ENCODE results near the gene TMEM18.

The TMEM18 gene

DNA sequence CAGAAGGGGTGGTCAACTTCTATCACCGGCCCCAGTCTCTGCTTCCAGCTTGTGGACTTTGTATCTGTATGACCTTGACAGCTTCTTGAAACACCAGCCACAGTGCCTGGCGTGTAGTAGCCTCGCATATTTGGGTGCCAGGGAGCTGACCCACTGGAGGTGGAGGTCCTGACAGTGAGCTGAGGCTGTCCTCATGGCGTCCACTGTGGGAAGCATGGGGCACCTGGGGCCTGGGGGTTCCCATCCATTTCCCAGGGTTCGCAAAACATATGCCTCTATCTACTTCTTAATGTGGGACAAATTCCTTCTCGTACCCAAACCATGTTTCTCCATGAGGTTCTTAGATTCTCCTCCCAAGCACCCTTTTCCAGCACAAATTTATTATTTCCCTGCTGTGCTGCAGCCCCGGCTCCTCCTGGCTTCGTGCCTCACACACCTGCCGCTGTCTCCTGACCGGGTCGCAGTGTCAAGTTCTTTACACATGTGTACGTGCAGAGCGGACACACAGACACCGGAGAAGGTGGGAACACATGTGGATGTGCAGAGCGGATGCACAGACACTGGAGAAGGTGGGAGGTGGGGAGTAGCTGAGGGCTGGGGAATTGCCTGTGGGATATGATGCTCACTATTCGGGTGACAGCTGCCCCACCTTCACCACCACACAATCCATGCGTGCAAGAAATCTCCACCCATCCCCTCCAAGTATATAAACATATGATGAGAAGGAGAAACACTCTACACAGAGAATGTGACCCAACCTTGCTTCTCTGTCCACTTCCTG lies 23.4 kb downstream of the TMEM18 start:
- no peak for DNase-seq
- TF ChIP-seq, protein P1, sequence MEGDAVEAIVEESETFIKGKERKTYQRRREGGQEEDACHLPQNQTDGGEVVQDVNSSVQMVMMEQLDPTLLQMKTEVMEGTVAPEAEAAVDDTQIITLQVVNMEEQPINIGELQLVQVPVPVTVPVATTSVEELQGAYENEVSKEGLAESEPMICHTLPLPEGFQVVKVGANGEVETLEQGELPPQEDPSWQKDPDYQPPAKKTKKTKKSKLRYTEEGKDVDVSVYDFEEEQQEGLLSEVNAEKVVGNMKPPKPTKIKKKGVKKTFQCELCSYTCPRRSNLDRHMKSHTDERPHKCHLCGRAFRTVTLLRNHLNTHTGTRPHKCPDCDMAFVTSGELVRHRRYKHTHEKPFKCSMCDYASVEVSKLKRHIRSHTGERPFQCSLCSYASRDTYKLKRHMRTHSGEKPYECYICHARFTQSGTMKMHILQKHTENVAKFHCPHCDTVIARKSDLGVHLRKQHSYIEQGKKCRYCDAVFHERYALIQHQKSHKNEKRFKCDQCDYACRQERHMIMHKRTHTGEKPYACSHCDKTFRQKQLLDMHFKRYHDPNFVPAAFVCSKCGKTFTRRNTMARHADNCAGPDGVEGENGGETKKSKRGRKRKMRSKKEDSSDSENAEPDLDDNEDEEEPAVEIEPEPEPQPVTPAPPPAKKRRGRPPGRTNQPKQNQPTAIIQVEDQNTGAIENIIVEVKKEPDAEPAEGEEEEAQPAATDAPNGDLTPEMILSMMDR (IDR thresholded peaks at IDR 0.05; ENCODE audit: low read depth, low read length, missing control alignments) = no peak
- in situ Hi-C loops (cut with HindIII; ENCODE audit: low pct_ligation_motif_present, low sequenced_read_pairs) = no loop called here
- Histone ChIP-seq H3K27ac (no peak overlapping the region), H3K27me3 (replicated peaks) (no peaks in the 10 kb centered on the region), H3K4me3 (ENCODE audit: low read depth, low read length) (no peak overlapping the region), H3K36me3 (replicated peaks) (no peaks in the 10 kb centered on the region)

DNA sequence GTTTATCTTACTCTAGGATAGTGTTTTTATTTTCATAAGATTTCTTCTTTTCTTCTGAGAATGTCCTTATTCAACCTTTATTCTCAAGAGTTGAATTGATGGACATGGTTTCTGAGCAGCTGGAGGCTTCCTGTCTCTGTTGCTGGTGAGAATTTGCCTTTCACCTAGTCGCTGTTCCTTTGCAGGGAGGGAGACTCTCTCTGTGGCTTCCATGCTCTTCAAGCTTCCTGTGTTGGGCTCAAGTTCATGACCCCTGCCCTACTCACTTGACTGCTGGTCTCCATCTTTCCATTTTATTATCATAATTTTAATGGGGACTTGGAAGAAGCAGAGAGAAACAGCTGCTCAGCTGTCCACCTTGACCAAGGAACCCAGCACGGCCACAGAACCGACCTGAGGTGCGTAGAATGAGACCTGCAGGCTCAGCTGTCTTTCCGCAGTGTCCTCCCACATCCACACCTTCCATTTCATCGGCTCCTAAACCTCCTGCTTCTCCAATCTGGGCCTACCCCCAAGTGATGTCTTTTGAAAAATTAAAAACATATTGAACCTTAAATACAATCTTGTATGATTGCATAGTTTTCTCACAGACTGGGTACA lies 24.2 kb downstream of the TMEM18 start:
- Histone ChIP-seq H3K27me3 (replicated peaks) (no peaks in the 10 kb centered on the region), H3K36me3 (replicated peaks) (no peaks in the 10 kb centered on the region), H3K4me3 (ENCODE audit: low read depth, low read length) (no peak overlapping the region), H3K27ac (no peak overlapping the region)
- DNase-seq = no peak
- TF ChIP-seq, protein P1 (IDR thresholded peaks at IDR 0.05; ENCODE audit: low read depth, low read length, missing control alignments) = no peak
- in situ Hi-C loops (cut with HindIII; ENCODE audit: low pct_ligation_motif_present, low sequenced_read_pairs) = no loop called here

DNA sequence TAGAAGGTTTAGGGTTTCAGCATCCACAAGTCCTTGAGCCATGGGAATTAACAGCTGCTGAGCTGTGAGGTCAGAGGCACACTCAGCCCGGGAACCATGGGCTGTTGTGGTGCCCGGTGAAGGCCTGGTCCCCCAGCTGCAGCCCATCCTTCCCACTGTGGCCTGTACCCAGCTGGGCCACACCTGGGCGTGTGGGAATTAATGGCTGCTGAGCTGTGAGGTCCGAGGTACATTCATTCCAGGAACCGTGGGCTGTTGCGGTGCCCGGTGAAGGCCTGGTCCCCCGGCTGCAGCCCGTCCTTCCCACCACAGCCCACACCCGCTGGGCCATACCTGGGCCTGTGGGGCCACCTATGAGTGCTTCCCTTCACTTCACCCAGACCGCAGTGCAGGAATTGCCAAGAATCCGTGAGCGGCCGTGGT lies 25.2 kb downstream of the TMEM18 start:
- in situ Hi-C loops (cut with HindIII; ENCODE audit: low pct_ligation_motif_present, low sequenced_read_pairs) = no loop called here
- TF ChIP-seq, protein P1 (IDR thresholded peaks at IDR 0.05; ENCODE audit: low read depth, low read length, missing control alignments) = no peak
- Histone ChIP-seq H3K4me3 (ENCODE audit: low read depth, low read length) (no peak overlapping the region), H3K36me3 (replicated peaks) (no peaks in the 10 kb centered on the region), H3K27me3 (replicated peaks) (no peaks in the 10 kb centered on the region), H3K27ac (no peak overlapping the region)
- no peak for DNase-seq

DNA sequence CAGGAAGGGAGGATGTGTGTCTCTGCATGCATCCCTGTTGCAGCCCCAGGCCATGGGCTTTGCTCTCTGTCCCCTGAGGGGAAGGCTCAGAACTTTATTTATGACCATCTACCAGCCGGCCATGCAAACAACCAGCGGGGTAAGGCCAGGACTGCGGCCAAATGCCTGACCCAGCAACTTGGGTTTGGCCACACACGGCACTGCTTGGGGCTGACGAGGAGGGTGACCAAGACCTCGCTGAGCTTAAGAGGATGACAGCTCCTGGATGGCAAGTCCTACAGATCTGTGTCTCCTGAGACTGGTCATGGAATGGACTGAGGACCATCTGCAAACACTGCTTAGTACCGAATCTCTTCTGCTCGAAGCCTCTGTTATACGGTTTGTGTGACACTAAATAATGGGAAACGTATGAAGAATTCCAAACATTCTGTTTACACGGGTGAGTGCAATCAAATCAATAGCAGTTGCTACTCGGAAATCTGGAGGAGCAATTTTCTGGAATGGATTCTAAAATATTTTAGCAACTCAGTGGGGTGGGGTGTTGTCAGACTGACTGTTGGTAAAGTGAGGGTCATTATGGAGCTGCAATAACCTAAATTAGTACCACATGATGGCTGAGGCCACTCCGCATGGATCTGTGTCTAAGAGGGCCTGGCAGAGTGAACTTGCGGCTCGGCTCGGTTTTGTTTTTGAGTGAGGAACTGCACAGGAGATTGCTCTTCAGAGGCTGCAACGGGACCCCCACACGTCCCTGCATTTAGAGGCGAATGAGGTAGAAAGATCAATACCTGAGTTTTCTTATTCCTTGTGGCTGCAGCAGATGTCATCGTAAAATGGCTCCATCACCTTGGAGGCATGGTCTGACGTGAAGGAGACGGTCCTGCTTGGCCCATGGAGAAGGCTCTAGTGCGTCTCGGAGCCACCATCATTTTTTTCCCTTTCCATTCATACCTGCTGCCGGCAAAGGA lies 26.6 kb downstream of the TMEM18 start:
- H3K27ac ChIP-seq = no peak overlapping the region
- no peak overlapping the region for H3K4me3 ChIP-seq (ENCODE audit: low read depth, low read length)
- DNase-seq = no peak
- in situ Hi-C loops (cut with HindIII; ENCODE audit: low pct_ligation_motif_present, low sequenced_read_pairs) = no loop called here
- no peaks in the 10 kb centered on the region for H3K36me3 ChIP-seq (replicated peaks)
- TF ChIP-seq, protein P1 (IDR thresholded peaks at IDR 0.05; ENCODE audit: low read depth, low read length, missing control alignments) = no peak
- no peaks in the 10 kb centered on the region for H3K27me3 ChIP-seq (replicated peaks)

DNA sequence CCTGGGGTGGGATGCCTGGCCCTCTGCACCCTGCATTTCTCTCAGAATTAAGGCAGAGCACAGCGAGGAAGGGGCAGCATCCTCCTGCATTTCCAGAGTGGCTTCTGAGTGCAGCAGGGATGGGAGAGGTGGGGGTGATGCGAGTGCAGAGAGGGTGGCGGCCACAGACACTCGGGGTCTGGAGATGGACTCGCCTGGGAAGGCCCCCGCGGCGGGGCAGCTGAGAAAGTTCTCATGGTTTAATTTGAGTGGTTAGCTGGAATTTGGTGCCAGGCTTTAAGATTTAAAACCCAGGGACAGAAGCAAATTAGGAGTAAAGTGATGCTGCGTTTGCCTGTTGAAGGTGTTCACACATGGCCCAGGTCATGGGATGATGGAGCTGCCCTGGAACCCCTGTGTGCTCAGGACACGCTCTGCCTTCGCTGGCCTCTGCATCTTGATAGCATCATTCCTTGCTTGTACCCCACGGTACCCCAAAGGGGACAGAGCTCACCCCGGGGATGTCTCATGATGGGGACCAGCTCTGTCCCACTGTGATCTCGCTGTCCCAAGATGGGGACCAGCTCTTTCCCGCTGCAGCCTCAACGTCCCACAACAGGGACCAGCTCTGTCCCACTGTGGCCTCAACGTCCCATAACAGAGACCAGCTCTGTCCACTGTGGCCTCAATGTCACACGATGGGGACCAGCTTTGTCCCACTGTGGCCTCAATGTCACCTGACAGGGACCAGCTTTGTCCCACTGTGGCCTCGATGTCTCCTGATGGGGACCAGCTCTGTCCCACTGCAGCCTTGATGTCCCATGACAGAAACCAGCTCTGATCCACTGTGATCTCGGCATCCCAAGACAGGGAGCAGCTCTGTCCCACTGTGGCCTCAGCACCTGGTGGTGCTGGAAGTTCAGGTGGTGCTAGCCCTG lies 27.5 kb downstream of the TMEM18 start:
- no peak overlapping the region for H3K4me3 ChIP-seq (ENCODE audit: low read depth, low read length)
- H3K36me3 ChIP-seq (replicated peaks) = no peaks in the 10 kb centered on the region
- TF ChIP-seq, protein P1 (IDR thresholded peaks at IDR 0.05; ENCODE audit: low read depth, low read length, missing control alignments) = no peak
- in situ Hi-C loops (cut with HindIII; ENCODE audit: low pct_ligation_motif_present, low sequenced_read_pairs) = no loop called here
- DNase-seq = no peak
- no peaks in the 10 kb centered on the region for H3K27me3 ChIP-seq (replicated peaks)
- H3K27ac ChIP-seq = no peak overlapping the region
